CD8-positive, alpha-beta memory T cell (primary cell): ENCODE measurements around the gene TBC1D9. TPM values are rescaled to one million over a fixed set of nuclear protein-coding genes. Genes with fewer than 3 reads are reported as not detected.

Experiments used
- CTCF ChIA-PET: fragments of 350-600 bp; sonication (Branson Sonifier 250); formaldehyde crosslinking; loops from one replicate; lab custom pipeline; 2021; ENCODE audit warnings: antibody characterized with exemption; lab: Charles Lee
- POLR2A ChIA-PET: fragments of 350-600 bp; sonication (Branson Sonifier 250); formaldehyde crosslinking; loops from one replicate; lab custom pipeline; 2021; ENCODE audit warnings: antibody characterized with exemption; lab: Charles Lee
- DNase-seq, 5 donors: peaks; one replicate each; pipeline versions ENCODE4 v3.0.0 to v3.0.0-alpha.2; 2020 to 2022; ENCODE audit warnings: mixed read lengths in 1 of 5
- H3K27ac ChIP-seq: one replicate; pipeline ENCODE4 v1.7.0; 2013; ENCODE audit warnings: low read depth, mild to moderate bottlenecking, low read length, moderate library complexity
- H3K27me3 ChIP-seq: 2 replicates; pipeline ENCODE4 v1.7.0; 2013; ENCODE audit warnings: low read length, mild to moderate bottlenecking; ENCODE audit not compliant: insufficient read depth, poor library complexity, severe bottlenecking
- H3K36me3 ChIP-seq: 2 replicates; pipeline ENCODE4 v1.7.0; 2013; ENCODE audit warnings: mild to moderate bottlenecking, low read length, moderate library complexity; ENCODE audit not compliant: insufficient read depth
- H3K4me1 ChIP-seq: 2 replicates; pipeline ENCODE4 v1.7.0; 2013; ENCODE audit warnings: mild to moderate bottlenecking, low read length, moderate library complexity; ENCODE audit not compliant: insufficient read depth
- H3K4me3 ChIP-seq: 2 replicates; pipeline ENCODE4 v1.7.0; 2013; ENCODE audit warnings: mild to moderate bottlenecking, low read length
- H3K9me3 ChIP-seq: 2 replicates; pipeline ENCODE4 v1.7.0; 2013; ENCODE audit warnings: mild to moderate bottlenecking, low read length
- H3K27ac Mint-ChIP-seq, 8 donors: one replicate each; pipeline ENCODE4 v1.8.0; 2020 to 2021; ENCODE audit warnings: mixed read lengths in 8 of 8, mild to moderate bottlenecking in 6 of 8, inconsistent platforms in 3 of 8, moderate library complexity in 3 of 8
- H3K27me3 Mint-ChIP-seq, 2 donors: one replicate each; pipeline ENCODE4 v1.8.0; 2020 to 2021; ENCODE audit warnings: mixed read lengths in 2 of 2, mild to moderate bottlenecking in 1 of 2, moderate library complexity in 1 of 2
- H3K36me3 Mint-ChIP-seq, 3 donors: one replicate each; pipeline ENCODE4 v1.8.0; 2020 to 2021; ENCODE audit warnings: mixed read lengths in 3 of 3, inconsistent platforms in 1 of 3, mild to moderate bottlenecking in 1 of 3
- H3K4me1 Mint-ChIP-seq, 3 donors: one replicate each; pipeline ENCODE4 v1.8.0; 2020 to 2021; ENCODE audit warnings: mixed read lengths in 3 of 3, inconsistent platforms in 1 of 3, mild to moderate bottlenecking in 1 of 3
- H3K4me3 Mint-ChIP-seq, 7 donors: one replicate each; pipeline ENCODE4 v1.8.0; 2020 to 2021; ENCODE audit warnings: mixed read lengths in 7 of 7, mild to moderate bottlenecking in 6 of 7, moderate library complexity in 4 of 7, inconsistent platforms in 2 of 7
- H3K9me3 Mint-ChIP-seq, 5 donors: one replicate each; pipeline ENCODE4 v1.8.0; 2020 to 2022; ENCODE audit warnings: mixed read lengths in 5 of 5, mild to moderate bottlenecking in 3 of 5, moderate library complexity in 2 of 5, inconsistent platforms in 1 of 5
- polyA plus RNA-seq: library from polyadenylated mRNA; unstranded; fragments of 300-500 nt; fragmentation: Illumina TruSeq; gene quantifications from one replicate; pipeline ENCODE4 v1.2.3, GENCODE V29; 2021
- total RNA-seq, 2 experiments: library from RNA; stranded (reverse); gene quantifications; one replicate each; pipeline ENCODE4 v1.2.3, GENCODE V29; 2021

Gene TBC1D9
- total and polyA plus RNA-seq, 3 experiments from 2014 or later = 0.13 to 0.46 TPM; not detected in 1

DNA sequence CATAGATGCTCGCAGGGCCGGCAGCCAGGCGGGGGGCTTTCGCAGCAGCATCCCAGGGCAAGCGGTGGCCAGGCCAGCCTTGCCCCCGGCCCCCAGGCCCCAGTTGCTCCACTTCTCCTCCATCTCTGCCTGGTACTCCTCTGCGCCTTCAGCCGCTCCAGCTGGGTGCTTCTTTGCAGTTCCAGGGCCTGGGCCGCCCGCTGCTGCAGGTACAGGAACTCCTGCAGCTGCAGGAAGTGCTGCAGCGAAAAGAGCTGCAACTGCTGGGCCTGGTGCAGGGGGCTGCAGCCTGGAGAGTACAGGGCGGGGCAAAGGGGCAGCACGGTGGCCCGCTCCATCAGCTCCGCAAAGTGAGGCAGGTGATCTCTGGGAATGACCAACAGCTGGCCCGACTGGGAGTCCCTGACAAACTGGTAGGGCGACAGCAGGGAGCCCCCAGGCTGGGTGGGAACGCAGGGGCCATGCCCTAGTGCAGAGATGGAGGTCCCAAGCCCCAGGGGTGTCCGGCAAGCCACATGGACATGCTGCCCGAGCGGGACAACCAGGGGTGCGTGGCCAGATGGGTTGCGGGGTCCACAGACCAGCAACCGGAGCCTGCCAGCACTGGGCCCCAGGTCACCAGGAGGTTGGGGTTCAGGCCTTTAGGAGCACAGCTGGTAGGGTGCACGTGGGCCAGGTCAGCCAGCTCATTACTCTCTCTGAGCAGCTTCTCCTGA, 111.6 kb downstream of the TBC1D9 start:
- Histone ChIP-seq H3K4me3 (no peak overlapping the region), H3K9me3 (no peaks in the 10 kb centered on the region), H3K27ac (no peak overlapping the region), H3K36me3 (no peaks in the 10 kb centered on the region), H3K27me3 (no peaks in the 10 kb centered on the region), H3K4me1 (no peaks in the 10 kb centered on the region)
- ChIA-PET CTCF (no interaction called here), POLR2A (no interaction called here)
- Mint-ChIP-seq H3K27ac (no peak overlapping the region), H3K9me3 (no peaks in the 10 kb centered on the region), H3K4me3 (no peak overlapping the region), H3K36me3 (no peaks in the 10 kb centered on the region), H3K27me3 (peaks cover 4 to 17% of the 10 kb centered on the region in 2 donors), H3K4me1 (no peaks in the 10 kb centered on the region)
- no peak for DNase-seq

DNA sequence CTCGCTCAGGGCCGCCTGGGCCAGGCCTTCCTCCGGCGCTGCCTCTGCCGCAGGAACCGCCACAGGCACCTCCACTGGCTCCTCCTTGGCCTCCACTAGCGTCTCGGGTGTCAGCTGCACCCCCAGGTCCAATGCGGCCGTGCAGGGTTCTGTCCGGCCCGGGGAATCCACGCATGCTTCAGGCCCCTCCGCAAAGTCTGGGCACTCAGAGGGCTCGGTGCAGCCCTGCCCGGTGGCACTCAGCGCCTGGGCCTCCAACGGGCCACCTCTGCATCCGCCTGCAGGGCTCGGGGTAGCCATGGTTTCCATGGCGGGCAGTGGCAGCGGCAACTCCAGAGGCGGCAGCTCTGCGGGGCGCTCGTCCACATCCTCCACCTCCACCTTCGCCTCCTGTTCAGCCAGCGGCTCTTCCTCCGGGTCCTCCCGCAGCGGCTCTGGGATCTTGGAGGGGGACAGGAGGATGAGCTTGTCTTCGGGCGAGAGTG, 112.6 kb downstream of the TBC1D9 start:
- DNase-seq = no peak
- no peak overlapping the region for H3K4me3 ChIP-seq
- H3K9me3 Mint-ChIP-seq = no peaks in the 10 kb centered on the region
- H3K27ac Mint-ChIP-seq = no peak overlapping the region
- H3K9me3 ChIP-seq = no peaks in the 10 kb centered on the region
- H3K4me1 Mint-ChIP-seq = no peaks in the 10 kb centered on the region
- H3K27ac ChIP-seq = no peak overlapping the region
- POLR2A ChIA-PET = no interaction called here
- CTCF ChIA-PET = no interaction called here
- H3K36me3 ChIP-seq = no peaks in the 10 kb centered on the region
- H3K27me3 ChIP-seq = no peaks in the 10 kb centered on the region
- H3K4me1 ChIP-seq = no peaks in the 10 kb centered on the region
- H3K27me3 Mint-ChIP-seq = peaks cover 3 to 13% of the 10 kb centered on the region in 2 donors
- H3K4me3 Mint-ChIP-seq = no peak overlapping the region
- no peaks in the 10 kb centered on the region for H3K36me3 Mint-ChIP-seq

DNA sequence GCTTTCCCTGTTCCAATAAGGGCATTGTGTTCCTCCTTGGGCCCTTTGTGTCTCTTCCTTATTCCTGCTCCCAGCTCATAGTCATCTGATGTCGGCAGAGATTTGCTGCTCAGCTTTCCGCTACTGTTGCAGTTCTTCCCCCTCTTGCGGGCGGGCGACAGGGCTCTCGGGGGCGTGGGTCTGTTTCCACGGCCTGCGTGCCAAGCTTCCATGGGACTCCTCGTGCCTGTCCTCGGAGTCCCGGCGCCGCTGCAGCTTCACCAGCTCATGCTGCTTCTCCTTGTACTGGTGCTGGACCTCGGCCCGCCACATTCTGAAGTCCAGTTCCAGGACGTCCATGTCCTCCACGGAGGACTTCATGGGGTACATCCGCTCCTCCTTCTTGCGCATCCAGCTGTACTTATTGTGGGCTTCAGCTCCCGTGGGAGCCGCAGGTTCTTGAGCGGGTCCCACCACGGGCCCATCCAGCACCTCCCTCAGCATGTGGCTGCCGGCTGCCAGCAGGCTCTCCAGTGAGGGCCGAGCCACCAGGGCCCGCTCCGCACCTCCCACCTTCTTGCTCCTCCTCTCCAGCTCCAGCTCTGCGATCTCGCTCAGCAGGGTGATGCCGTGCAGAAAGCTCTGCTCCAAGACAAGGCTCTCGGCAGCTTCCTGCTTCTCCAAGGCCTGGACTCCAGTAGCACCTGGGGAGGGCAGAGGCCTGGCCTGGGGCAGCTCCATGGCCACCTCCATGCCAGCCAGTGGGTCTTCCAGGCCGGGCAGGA, 113.3 kb downstream of the TBC1D9 start:
- H3K9me3 ChIP-seq = no peaks in the 10 kb centered on the region
- Mint-ChIP-seq H3K9me3 (no peaks in the 10 kb centered on the region), H3K27me3 (peaks cover 2 to 11% of the 10 kb centered on the region in 2 donors), H3K27ac (no peak overlapping the region), H3K36me3 (no peaks in the 10 kb centered on the region), H3K4me3 (no peak overlapping the region), H3K4me1 (no peaks in the 10 kb centered on the region)
- H3K4me3 ChIP-seq = no peak overlapping the region
- DNase-seq = no peak
- H3K27me3 ChIP-seq = no peaks in the 10 kb centered on the region
- no peaks in the 10 kb centered on the region for H3K36me3 ChIP-seq
- ChIA-PET CTCF (no interaction called here), POLR2A (no interaction called here)
- H3K27ac ChIP-seq = no peak overlapping the region
- no peaks in the 10 kb centered on the region for H3K4me1 ChIP-seq

DNA sequence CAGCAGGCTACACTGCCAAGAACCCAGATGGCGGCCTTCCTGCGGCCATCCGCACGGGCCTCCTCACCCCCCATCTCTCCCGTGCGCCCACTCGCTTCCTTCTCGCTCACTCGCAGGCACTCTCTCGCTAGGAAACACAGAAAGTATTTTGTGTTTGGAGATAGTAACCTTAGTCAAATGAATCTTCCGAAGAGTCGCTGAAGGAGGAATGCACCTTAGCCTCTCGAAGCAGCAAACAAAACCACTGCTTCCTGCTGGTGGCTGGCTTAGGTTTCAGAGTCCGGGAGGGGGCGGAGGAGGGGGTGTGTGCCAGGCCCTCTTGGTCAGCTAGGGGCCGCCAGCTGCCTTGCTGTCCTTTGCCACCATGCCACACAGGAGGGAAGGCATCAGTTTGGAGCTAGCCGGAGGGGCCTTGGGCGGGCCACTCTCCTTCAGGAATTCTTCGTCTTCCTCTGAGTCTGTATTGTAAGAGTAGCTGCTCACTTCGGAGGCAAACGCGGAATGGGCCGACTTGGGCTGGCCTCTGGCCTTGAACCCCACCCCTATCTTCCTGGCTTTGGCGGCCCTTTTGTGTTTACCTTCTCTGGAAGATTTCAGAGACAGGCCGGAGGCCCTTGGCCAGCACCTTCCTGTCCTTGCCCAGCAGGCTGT, 114.3 kb downstream of the TBC1D9 start:
- Mint-ChIP-seq H3K4me1 (no peaks in the 10 kb centered on the region), H3K27ac (no peak overlapping the region), H3K36me3 (no peaks in the 10 kb centered on the region), H3K27me3 (peaks cover 3 to 16% of the 10 kb centered on the region in 2 donors), H3K4me3 (no peak overlapping the region), H3K9me3 (no peaks in the 10 kb centered on the region)
- no peak overlapping the region for H3K4me3 ChIP-seq
- no peak for DNase-seq
- H3K9me3 ChIP-seq = no peaks in the 10 kb centered on the region
- no peaks in the 10 kb centered on the region for H3K27me3 ChIP-seq
- CTCF ChIA-PET = no interaction called here
- H3K27ac ChIP-seq = no peak overlapping the region
- POLR2A ChIA-PET = no interaction called here
- H3K36me3 ChIP-seq = no peaks in the 10 kb centered on the region
- H3K4me1 ChIP-seq = no peaks in the 10 kb centered on the region

DNA sequence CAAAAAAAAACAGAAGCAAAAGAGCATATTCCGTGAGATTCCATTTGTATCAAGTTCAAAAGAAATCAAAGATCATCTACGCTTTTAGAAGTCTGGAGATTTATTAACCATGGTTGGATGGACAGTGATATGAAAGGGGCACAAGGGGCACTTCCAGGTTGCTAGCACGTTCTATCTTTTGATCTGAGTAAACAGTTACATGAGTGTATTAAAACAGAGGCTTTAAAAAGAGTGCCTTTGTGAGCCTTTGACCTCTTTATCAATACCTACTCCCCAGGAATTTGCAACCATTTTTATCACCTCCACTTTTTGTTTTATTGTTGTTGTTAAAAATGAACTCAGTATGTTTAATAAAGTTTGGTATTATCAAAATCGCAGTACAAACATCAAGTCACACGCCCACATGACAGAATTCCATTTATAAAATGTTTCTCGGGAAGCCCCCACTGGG, 115.1 kb downstream of the TBC1D9 start:
- no peaks in the 10 kb centered on the region for H3K9me3 ChIP-seq
- Mint-ChIP-seq H3K9me3 (no peaks in the 10 kb centered on the region), H3K4me3 (no peak overlapping the region), H3K27ac (no peak overlapping the region), H3K36me3 (no peaks in the 10 kb centered on the region), H3K4me1 (no peaks in the 10 kb centered on the region), H3K27me3 (peaks cover 3 to 20% of the 10 kb centered on the region in 2 donors)
- H3K27ac ChIP-seq = no peak overlapping the region
- no peaks in the 10 kb centered on the region for H3K36me3 ChIP-seq
- ChIA-PET POLR2A (no interaction called here), CTCF (no interaction called here)
- no peak for DNase-seq
- no peak overlapping the region for H3K4me3 ChIP-seq
- H3K27me3 ChIP-seq = no peaks in the 10 kb centered on the region
- no peaks in the 10 kb centered on the region for H3K4me1 ChIP-seq

DNA sequence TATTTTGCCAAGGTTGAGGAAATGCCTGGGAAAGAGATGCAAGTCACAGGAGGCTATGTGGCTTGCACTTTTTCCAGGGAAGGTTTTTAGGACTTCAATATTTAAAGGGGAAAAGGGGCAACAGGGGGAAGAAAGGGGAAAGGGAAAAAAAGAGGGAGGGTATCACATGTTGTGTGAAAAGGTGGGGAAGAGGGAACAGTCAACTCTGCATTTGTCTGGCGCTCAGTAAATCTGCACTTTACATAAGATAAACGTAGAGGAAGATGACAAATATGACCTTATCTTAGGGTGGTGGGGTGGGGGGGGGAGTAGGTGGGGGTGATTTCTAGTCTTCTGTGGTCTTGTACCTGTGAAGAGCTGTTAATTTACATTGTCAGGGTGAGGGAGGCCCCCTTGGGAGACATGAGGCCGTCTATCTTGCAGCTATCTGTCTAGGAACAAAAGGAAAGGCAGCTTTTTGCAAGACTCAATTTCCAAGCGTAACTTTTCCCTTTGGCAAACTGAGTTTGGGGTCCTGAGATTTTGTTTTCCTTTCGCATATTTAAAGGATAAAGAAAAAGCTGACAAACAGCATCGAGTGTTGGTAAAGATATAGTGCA, 115.9 kb downstream of the TBC1D9 start:
- ChIA-PET POLR2A (no interaction called here), CTCF (no interaction called here)
- Mint-ChIP-seq H3K27me3 (peaks cover 3 to 15% of the 10 kb centered on the region in 2 donors), H3K36me3 (no peaks in the 10 kb centered on the region), H3K27ac (no peak overlapping the region), H3K4me3 (peak overlapping the region in 1 of 7 donors; percentile 11), H3K4me1 (no peaks in the 10 kb centered on the region), H3K9me3 (no peaks in the 10 kb centered on the region)
- Histone ChIP-seq H3K27ac (no peak overlapping the region), H3K4me1 (no peaks in the 10 kb centered on the region), H3K9me3 (no peaks in the 10 kb centered on the region), H3K4me3 (no peak overlapping the region), H3K27me3 (no peaks in the 10 kb centered on the region), H3K36me3 (no peaks in the 10 kb centered on the region)
- no peak for DNase-seq

DNA sequence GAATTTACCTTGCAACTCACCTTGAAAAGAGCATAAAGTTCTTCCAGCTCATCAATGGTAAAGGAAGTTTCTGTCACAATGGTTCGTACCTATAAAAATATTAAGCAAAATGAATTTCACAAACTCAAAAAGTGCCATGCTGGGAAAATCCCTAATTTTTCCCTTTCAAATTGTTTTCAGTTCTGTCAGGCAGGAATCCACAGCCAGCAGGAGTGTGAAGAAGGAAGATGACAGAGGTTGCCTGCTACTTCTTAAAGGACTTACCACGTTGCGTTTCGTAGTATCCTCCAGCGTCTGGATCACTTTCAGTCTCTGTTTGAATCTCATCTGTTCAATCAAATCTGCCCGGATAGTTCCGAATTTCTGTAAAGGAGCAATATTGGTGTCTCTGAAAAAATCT, 117.1 kb downstream of the TBC1D9 start:
- Histone ChIP-seq H3K36me3 (no peaks in the 10 kb centered on the region), H3K9me3 (no peaks in the 10 kb centered on the region), H3K27ac (no peak overlapping the region), H3K27me3 (no peaks in the 10 kb centered on the region), H3K4me3 (no peak overlapping the region), H3K4me1 (no peaks in the 10 kb centered on the region)
- DNase-seq = no peak
- H3K4me1 Mint-ChIP-seq = no peaks in the 10 kb centered on the region
- no peak overlapping the region for H3K27ac Mint-ChIP-seq
- ChIA-PET CTCF (interaction anchor here (1.6 kb wide), 1 partner anchor 115 kb away, joined by 3 read pairs; the partner anchor contains the start of gene ELMOD2), POLR2A (no interaction called here)
- H3K4me3 Mint-ChIP-seq = no peak overlapping the region
- H3K9me3 Mint-ChIP-seq = no peaks in the 10 kb centered on the region
- H3K27me3 Mint-ChIP-seq = peaks cover 3 to 14% of the 10 kb centered on the region in 2 donors
- no peaks in the 10 kb centered on the region for H3K36me3 Mint-ChIP-seq
